Measurements from ENCODE around the gene CAMK2B. TPM values are rescaled to one million over a fixed set of nuclear protein-coding genes. Genes with fewer than 3 reads are reported as not detected.

Gene CAMK2B
- polyA plus RNA-seq, 1 donor: 1.7 TPM

DNA sequence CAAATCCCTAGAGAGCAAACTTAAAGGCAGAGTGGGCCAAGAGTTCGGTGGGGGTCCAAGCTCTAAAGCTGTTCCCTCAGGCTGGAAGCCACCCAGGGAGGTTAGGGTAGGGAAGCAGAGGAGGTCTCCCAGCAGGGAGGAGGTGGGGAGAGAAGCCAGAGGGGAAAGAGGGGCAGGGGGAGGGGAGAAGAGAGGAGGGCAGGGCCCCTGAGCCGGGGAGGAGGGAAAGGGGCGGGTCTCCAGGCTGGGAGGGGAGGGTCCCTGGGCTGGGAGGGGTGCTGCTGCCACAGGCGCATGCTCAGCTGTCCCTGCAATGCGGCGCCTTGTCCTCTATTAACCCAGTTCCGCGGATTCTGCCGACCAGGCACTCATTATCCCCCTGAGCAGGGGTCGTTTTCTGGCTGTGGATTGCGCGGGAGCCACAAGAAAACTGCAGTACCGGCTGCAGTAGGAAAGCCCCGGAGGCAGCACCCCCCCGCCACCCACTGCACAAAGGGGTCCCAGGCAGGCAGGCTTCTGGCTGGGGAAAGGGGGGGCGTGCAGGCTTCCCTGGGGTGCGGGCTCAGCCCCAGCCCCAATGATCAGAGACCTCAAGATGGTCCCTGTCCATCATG is 49.3 kb downstream of the CAMK2B start:
- DNase-seq: peak; percentile 82

DNA sequence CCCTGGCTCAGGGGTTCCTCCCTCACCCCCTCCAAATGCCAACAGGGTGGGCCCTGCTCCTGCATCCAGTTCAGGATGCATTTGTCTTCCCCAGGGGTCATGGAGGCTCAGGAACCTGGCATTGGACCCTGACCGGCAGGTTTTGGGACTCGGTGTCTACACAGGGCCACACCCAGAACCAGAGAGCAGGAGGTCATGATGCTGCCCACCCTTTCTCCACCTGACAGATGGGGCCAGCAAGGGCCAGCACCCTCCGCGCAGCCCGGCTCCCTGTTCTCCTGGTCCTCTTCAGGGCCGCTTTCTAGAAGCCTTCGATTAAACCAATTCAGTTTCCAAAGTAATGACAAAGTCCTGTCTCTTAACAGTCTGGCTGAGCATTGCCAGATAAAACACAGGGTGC is 50.2 kb downstream of the CAMK2B start:
- DNase-seq: no peak

DNA sequence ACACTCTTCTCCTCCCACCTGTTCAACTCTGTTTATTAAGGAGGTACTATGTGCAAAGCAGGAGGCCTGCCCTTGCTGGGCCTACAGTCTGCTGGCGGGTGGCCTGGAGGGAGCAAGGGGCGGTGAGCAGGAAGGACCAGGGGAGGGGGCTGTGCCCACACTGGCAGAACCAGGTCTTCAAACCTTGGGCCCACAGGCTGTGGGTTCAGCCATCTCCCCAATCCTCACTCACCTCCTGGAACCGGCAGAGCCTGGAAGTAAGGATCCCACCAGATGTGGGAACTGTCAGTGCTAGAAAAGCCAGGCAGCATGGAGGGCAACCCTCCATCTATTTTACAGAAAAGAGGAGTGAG is 50.8 kb downstream of the CAMK2B start:
- no peak for DNase-seq

DNA sequence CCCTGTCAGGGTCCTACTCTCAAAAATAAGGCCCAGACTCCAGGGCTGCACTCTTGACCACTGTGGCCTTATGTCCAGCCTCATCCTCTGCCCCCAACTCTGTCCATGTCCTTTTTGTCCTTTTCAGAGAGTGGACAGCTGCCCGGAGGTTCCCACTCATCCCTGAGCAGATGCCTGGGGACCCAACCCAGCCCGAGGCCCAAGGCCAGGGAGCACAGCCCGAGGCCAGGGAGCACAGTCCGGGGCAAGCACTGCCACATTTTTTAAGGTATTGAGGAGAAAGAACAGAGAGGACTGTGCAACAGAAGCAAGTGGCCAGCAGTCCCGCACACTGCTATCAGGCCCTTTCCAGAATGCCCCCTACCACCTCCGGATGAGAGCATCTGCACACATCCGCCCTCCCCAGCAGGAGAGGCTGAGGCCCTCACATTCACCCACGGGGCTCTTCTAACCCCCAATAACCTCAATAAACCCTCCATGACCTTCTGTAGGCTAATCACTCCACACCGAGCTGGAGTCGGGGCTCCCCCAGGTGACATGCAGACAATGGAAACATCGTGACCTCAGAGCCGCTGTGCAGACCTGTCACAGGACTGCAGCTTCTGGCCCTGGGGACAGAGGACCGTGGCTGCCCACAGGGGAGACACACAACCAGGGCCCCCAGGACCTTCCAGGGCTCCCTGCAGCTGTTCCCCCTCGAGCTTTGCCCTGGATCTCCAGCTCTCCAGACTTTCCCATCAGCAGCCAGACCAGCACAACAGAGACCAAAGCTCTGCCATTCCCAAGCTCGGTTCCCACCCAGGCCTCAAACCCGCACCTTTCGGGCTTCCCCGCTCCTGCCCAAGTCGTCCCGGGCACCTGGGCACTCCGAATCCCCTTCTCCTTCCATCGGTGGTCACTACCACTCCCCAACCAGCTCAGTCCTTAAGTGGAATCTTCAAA is 51.4 kb downstream of the CAMK2B start:
- DNase-seq: no peak

DNA sequence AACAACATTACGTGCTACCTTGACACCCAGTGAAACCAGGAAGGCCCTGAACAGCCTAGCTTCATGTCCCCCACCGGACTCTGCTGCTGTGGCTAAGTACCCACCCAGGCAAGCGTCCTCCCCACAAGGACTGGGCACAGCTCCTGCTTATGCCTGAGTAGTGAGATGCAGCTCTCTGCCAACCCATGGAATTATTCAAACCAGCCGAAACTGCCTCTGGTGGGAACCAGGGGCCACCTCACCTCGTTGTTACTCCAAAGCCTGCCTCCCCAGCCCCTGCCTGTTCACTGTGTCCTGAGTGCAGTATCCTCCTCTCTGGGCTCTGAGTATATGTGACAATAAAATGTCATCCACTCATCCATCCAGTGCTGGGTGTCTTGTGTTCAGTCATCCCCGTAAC is 52.4 kb downstream of the CAMK2B start:
- DNase-seq: no peak

DNA sequence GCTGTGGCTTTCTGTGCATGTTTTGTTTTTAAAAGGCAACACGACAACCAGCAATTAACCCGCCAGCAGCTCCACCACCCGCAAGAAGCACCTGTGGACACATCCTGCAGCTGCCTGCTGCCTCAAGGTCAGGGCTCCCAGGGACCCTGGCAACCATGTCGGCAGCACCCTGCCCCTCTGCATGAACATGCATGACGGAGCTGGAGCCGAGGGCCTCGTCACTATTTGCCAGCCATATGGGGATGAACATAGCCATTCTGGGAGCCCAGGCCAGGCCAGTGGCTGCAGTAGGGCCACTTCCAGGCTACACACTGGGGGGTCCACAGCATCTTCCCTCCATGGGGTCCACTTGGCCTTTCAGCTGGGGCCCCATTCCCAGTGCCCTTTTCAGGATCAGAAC is 52.9 kb downstream of the CAMK2B start:
- DNase-seq: no peak

DNA sequence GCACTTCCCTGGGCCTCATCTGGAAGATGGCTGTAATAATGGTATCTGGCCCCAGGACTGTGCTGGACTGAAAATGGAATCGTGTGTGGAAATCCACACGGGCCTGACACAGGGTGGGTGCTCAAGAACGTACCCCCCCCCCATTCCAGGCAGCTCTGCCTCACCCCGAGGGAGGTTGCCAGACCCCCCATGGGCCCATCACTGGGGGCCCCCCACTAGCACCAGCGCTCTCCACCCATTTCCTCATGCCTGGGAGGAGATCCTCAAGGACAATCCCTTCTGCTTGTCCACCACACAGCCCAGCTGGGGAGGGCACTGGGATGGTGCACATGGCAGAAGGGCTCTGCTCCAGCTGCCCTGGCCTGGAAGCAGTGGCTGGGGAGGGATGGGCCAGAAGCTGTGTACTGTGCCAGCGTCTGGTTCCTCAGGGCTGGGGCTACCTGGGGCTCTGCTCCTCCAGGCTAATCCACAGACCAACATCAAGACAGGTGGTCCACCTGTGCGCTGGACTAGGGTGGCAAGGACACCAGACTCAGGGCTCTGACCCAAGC is 55.4 kb downstream of the CAMK2B start:
- no peak for DNase-seq

DNA sequence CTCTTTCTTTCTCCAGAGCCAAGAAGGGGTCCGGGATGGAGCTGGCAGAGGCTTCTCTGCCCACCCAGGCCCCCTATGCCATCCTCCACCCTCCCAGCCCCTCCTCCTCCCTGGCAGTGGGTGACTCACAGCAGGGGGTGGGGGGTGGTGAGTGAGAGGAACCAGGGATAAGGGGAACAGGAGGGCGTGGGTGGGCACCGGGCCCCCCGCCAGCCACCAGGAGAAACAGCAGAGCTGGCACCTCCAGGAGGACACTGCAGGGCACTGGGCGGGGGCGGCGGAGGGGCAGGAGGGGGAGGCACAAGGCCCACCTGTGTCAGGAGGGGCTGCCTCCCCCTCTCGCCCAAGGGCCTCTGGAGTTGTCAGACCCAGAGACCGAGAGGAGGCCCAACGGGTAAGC is 56.0 kb downstream of the CAMK2B start:
- DNase-seq: no peak

DNA sequence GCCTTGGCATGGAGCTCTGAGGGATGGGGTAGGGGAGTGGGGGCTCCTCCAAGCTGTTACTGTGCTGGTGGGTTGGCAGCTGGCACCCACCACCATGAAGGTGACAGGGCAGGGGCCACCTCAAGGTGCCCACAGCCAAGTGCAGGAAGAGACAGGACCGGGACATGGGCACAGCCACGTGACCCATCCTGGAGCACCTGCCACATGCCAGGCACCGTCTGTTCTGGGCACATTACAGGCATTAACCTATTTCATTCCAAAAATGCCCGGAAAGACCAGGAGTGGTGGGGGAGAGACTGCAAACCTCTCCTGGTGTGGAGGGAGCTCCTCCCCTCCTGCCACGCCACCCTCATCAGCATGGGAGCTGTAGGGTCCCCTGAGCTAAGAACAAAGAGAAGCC is 56.7 kb downstream of the CAMK2B start:
- DNase-seq: no peak

DNA sequence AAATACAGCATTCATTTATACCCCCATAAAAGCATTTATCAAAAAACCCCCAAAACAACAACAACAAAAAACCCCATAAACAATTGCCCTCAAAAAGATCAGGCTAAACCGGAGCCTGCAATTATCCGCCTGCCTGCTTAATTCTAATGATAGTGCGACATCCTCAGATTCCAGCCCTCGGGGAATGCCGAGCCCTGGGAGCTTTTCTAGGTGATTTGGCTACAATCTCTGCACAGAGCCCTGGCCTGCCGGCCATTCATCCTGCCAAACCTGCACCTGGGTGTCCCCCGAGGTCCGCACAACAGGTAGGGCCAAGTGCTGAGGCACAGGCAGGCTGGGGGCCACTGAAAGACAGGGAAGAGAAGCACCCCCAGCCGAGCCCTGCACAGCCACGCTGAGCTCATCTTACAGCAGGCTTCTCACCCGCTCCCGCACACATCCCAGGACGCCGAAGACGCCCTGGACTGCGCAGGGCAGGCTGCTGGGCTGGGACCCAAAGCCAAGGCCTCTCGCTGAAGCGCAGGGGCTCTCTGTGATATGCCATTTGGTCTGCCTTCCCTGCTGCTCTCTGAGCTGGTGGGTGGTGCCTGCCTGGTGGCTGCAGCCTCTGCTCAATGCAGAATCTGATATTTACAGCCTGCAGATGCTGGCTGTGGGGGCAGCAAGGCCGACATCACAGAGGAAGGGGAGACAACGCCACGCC is 57.5 kb downstream of the CAMK2B start:
- no peak for DNase-seq

DNA sequence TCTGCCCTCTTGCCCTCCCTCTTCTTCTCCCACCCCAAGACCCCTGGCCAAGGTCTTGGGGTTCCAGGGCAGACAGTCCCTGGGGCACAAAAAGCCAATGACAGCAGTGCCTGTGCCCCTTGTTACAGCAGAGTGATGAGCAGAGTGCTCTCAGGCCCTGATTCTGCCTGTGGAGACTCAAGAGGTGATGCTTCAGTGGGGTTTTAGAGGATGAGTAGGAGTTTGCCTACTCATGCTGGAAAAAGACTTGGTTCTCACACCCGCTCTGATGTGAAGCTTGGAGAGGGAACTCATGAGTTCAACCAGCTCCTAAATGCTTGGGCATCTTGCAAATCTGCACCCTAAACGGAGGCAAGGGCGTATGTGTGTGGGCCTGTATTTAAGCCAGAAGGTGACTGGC is 58.2 kb downstream of the CAMK2B start:
- no peak for DNase-seq

DNA sequence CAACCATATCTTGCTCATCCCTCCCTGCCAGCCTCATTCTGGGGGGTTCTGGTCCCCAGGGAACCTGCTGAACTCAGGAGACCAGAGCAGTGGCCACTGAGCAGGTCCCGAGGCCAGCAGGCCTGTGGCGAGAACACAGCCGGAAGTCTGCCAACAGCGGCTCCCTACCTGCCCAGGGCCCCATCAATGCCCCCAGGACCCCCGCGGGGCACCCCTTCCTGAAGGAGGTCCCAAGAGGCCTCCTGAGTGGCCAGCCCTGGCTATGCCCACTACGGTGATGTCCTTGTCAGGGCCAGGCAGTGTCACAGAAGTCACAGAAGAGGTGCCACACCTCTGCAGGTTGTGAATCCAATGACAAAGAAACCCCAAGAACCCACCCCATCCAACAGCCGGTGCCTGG is 58.9 kb downstream of the CAMK2B start:
- no peak for DNase-seq

DNA sequence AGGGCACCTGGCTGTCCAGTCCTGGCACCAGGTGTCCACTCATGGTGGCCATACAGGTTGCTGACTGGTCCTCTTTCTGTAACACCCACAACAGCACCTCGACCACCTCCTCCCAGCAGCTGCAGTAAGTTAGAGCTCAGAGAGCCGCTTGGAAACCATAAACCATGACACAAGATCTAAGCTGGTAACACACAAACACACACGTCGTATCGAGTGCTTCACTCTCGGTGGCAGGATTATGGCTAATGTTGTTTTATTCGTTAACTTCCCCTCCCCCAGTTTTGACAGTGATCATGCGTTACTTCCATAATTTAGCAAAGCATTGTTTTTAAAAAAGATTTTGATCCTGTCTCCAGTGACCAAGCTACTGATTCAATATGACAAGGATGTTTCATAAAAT is 59.7 kb downstream of the CAMK2B start:
- DNase-seq: no peak

DNA sequence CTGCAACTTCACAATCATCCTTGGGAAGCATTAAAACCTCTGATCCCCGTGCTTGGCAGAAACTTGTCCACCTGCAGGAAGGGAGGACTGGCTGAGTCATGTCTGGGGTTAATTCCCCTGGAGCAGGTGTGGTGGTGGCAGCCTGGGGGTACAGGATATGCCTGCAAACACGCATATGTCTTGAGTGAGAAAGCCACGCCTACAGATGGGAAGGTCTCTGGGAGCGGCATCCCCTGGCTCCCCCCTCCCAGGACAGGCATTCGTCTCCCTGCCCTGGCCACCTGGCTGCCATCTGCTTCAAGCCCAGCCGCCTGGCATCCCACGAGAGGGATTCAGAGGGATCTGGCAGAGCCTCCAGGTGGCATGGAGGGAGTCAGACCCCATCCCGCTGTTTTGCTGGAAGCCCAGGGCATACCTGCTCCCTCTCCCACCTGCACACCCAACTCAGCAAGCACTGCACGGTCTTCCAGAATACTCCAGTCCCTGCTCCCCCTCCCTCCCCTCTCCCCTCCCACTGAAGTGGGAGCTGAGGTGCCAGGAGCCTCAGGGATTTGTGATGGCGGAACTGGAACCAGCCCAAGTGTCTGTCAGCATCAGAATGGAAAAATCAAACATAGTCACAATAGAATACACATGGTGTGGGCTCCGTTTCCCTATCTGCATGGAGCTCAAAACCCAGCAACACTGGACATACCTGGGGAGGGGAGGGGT is 61.0 kb downstream of the CAMK2B start:
- no peak for DNase-seq

DNA sequence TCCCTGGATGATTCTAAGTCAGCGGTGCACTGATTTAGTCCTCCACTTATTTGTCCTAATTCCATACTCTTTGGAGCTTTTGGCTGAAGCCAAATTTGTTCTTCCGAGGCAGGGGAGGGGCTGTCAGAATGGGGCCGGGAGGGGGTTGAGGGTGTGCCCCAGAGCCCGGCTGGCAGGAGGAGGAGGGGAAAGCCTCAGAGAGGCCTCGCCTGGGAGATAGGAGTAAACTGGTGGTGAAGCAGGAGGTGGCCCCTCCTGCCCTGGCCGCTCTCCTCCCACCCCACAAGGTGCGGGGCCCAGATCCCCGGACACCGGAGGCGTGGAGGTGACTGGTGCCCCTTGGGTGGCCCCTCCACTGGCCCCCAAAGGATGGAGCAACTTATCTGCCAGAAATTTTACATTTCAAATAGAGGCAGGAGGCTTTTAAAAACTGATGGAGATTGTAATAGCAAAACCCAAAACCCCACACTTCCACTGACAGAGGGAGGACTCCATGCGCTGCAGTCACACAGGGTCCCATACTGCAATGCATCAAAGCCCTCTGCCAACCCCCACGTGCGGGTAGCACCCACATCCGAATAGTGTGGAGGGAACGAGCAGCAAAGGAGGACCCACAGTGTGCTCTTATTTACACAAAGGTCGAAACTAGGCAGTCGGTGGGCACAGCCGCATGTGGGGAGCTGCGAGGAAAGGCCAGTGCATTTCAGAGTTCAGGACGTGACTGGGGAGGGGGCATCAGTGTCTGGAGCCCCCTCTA is 61.9 kb downstream of the CAMK2B start:
- no peak for DNase-seq

DNA sequence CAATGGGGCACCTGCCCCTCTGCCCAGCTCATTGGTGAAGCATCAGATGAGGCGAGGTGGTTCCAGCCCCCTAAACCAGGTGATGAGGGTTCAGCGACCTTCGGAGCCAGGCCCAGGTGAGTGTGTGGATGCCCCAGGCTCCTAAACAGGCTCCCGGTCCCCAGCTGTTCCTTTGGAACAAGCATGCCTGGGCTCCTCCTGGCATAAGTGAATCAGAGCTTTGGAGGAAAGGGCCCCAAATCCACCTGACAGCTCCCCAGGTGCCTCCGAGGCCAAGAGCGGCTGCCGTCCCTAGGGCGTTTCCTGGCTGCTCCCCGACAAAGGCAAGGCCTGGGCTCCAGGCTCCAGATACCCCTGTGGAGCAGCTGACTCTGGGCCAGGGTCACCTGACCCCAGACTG is 63.4 kb downstream of the CAMK2B start:
- no peak for DNase-seq

DNA sequence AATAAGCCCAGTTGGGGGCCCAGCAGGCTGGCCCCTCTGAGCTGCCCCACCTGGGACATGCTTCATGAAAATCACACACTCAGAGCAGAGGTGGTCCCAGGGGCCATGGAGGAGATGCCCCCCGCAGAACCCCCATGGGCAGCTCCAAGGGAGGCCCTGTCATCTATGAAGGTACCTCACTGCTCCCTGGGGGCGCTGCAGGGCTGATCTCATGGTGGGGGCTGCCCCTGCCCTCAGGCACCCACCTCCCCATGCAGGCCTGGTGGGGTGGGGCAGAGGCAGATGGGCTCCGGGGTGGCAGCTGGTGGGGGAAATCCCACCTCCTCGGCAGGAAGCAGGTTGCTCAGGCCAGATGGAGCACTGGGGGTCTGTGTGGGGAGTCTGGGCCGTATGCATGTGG is 64.2 kb downstream of the CAMK2B start:
- no peak for DNase-seq

DNA sequence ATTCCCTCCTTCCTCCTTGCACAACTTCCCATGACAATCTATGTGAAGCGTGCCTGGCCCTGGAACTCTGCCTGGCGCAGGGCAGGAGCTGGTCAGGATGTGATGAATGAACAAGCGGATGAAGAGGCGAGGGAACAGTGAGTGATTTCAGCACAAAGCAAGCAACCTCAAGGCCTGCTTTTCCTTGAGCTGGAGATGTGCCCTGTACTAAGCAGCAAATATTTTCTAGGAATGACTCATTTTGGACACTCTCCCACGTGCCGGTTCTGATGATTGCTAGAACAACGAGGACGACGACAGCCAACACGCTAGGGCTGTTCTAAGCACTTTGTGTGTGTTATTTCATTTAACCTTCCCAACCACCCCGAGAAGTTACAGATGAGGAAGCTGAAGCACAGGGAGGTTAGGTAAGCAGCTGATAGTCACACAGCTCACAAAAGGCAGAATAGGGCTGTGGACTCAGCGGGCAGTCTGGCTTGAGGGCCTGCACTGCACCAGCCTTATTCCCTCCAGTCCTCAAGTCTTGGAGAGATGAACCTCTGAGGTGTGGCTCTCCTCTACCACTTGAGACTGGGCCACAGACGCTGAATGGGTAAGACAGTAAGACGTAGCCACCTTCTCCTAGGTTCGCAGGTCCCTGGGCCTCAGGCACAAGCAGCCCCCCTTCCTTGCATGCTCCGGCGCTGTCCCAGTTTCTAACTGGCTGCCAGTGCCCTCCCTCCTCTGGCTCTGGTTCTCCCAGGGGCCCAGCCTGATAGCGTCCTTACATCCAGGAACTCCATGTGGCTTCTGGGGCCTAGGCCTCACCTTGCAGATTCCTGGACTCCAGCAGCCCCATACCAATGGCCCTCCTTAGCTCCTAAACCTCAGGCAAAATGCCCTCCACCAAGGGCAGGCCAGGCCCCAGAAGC is 65.6 kb downstream of the CAMK2B start:
- DNase-seq: no peak

DNA sequence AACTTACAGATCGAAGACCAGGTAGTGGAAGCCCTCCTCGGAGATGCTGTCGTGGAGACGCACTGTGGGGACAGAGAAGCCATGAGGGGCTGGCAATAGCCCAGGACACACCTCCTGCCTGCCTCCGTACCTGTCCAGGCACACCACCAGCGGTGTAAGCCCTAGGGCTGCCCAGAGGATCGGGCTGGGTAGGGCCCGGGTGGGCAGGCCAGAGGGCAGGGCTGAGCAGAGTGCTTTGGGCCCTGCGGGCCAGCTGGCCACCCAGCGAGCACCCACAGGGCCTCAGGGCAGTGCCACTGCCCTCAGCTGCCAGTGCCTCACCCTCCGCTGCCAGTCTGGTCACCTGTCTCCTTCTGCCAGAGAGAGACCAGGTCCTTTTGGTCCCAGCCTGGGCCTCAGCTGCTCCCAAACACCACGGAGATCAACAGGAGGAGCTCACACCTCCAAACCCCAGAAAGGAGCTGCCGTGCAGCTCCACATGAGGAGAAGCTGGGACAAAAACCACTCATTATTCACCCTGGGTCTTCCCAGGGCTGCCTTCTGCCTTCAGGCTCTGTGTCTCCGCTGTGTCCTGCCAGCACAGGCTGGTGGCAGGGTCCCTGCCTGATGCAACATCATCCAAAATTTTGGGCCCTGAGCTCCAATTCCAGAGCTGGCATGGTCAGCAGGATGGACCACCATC is 66.4 kb downstream of the CAMK2B start:
- no peak for DNase-seq

DNA sequence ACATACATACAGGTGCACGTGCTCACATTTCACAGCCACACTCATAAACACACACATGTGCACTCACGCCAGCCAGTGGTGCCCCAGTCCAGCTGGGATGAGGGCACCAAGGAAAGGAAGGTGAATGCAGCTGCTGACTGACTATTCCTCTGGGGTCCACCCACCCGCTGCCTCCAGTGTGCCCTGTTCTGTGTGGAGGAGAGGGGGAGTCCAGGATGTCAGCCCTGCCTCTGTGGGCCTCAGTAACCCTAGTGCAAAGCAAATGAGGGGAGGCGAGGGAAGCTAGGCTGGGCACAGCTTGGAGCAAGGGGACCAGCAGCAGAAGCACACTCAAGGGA is 67.0 kb downstream of the CAMK2B start:
- DNase-seq: no peak
